Mucosa of rectum (tissue), 2 donors: Measurements from ENCODE around the gene PLD1.
"Not testable (repeated sequence)": the region's sequence is repeated elsewhere in the genome, so short reads cannot be mapped to it uniquely, and the experiment has no call there.

Source experiments
- H3K27ac ChIP-seq, 2 donors: one replicate each; pipeline ENCODE4 v1.7.0; 2013; ENCODE audit warnings: inconsistent platforms in 2 of 2, low read depth in 2 of 2, low read length in 2 of 2
- H3K27me3 ChIP-seq, 2 donors: one replicate each; pipeline ENCODE4 v1.7.0; 2013; ENCODE audit warnings: low read length in 2 of 2; ENCODE audit not compliant: control insufficient read depth in 2 of 2, insufficient read depth in 2 of 2
- H3K36me3 ChIP-seq, 2 donors: one replicate each; pipeline ENCODE4 v1.7.0; 2013; ENCODE audit warnings: low read length in 2 of 2; ENCODE audit not compliant: control insufficient read depth in 2 of 2, insufficient read depth in 2 of 2
- H3K4me1 ChIP-seq, 2 donors: one replicate each; pipeline ENCODE4 v1.7.0; 2013; ENCODE audit warnings: low read length in 2 of 2, mild to moderate bottlenecking in 1 of 2; ENCODE audit not compliant: control insufficient read depth in 2 of 2, insufficient read depth in 2 of 2
- H3K4me3 ChIP-seq, 2 donors: one replicate each; pipeline ENCODE4 v1.7.0; 2013; ENCODE audit warnings: low read length in 2 of 2
- H3K9ac ChIP-seq, 2 donors: one replicate each; pipeline ENCODE4 v1.7.0; 2013; ENCODE audit warnings: low read length in 2 of 2, low read depth in 1 of 2, mild to moderate bottlenecking in 1 of 2
- H3K9me3 ChIP-seq, 2 donors: one replicate each; pipeline ENCODE4 v1.7.0; 2013; ENCODE audit warnings: low read length in 2 of 2; ENCODE audit not compliant: control insufficient read depth in 2 of 2
- donor health status: healthy.
- donor health status: Normal muscosa, but diverticular disease.

Gene PLD1

DNA sequence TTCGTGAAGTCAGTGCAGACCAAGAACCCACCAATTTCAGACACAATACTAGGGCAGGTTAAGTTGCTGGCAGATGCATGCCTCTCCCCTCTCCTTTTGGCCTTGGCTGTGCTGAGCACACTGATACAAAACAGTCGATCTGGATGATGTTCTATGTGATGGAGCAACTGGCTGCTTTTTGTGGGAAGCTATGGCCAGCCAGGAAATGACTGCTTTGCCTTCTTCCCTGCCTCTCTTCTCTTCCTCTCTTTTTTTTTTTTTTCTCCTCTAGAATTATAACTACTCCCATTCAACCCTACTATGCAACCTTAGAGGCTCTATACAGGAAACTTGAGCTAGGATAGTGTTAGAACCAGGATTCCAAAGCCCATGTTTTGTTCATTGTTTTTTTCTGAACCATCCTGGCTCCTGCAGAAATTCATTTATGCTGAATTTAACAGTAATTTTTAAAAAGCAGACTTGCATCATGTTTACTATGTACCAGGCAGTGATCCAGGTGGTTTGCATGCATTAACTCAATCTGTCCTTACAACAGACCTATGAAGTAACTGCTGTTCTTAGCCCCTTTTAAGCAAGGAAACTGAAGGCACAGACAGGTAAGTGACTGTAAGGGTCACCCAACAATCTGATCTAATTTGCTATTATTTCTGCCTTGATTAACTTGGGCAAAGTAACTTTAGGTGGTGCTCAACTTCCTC is 62.9 kb downstream of the PLD1 start:
- Histone ChIP-seq H3K27ac (no peak overlapping the region), H3K4me1 (no peaks in the 10 kb centered on the region), H3K4me3 (no peak overlapping the region), H3K27me3 (no peaks in the 10 kb centered on the region), H3K9me3 (no peaks in the 10 kb centered on the region), H3K36me3 (no peaks in the 10 kb centered on the region), H3K9ac (no peak overlapping the region)

DNA sequence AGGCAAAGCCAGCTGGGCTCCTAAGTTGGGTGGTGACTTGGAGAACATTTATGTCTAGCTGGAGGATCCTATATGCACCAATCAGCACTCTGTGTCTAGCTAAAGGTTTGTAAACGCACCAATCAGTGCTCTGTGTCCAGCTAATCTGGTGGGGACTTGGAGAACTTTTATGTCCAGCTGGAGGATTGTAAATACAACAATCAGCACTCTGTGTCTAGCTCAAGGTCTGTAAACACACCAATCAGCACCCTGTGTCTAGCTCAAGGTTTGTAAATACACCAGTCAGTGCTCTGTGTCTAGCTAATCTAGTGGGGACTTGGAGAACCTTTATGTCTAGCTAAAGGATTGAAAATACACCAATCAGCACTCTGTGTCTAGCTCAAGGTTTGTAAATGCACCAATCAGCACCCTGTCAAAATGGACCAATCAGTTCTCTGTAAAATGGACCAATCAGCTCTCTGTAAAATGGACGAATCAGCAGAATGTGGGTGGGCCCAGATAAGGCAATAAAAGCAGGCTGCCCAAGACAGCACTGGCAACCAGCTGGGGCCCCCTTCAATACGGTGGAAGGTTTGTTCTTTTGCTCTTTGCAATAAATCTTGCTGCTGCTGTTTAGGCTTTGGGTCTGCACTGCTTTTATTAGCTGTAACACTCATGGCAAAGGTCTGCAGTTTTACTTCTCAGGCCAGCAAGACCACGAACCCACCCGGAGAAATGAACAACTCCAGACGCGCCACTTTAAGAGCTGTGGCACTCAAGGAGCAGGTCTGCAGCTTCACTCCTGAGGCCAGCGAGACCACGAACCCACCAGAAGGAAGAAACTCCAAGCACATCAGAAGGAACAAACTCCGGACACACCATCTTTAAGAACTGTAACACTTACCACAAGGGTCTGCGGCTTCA is 63.7 kb downstream of the PLD1 start:
- not testable (repeated sequence) for H3K4me1 ChIP-seq, H3K27me3 ChIP-seq, H3K9ac ChIP-seq, H3K4me3 ChIP-seq, H3K36me3 ChIP-seq, H3K9me3 ChIP-seq, H3K27ac ChIP-seq

DNA sequence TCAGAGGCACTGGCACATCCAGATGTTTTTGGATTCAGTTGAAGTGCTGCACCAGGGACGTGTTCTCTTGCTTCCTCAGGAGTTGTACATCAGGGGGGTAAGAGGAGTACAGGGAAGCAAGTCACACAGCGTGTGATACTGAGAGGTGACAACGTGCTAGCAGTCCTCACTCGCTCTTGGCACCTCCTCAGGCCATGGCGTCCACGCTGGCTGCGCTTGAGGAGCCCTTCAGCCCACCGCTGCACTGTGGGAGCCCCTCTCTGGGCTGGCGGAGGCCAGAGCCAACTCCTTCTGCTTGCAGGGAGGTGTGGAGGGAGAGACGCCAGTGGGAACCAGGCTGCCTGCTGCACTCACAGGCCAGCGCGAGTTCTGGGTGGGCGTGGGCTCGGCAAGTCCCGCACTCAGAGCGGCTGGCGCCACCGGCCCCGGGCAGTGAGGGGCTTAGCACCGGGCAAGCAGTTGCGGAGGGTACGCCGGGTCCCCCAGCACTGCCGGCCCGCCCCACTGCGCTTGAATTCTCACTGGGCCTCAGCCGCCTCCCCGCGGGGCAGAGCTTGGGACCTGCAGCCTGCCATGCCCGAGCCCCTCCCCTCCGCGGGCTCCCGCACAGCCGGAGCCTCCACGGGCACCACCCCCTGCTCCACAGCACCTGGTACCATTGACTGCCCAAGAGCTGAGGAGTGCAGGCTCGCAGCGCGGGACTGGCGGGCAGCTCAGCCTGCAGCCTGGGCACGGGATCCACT is 64.5 kb downstream of the PLD1 start:
- H3K27ac ChIP-seq = no peak overlapping the region
- no peak overlapping the region for H3K4me3 ChIP-seq
- no peak overlapping the region for H3K9ac ChIP-seq
- no peaks in the 10 kb centered on the region for H3K27me3 ChIP-seq
- H3K9me3 ChIP-seq = no peaks in the 10 kb centered on the region
- H3K36me3 ChIP-seq = no peaks in the 10 kb centered on the region
- peaks cover 0 to 3% of the 10 kb centered on the region in 2 donors for H3K4me1 ChIP-seq

DNA sequence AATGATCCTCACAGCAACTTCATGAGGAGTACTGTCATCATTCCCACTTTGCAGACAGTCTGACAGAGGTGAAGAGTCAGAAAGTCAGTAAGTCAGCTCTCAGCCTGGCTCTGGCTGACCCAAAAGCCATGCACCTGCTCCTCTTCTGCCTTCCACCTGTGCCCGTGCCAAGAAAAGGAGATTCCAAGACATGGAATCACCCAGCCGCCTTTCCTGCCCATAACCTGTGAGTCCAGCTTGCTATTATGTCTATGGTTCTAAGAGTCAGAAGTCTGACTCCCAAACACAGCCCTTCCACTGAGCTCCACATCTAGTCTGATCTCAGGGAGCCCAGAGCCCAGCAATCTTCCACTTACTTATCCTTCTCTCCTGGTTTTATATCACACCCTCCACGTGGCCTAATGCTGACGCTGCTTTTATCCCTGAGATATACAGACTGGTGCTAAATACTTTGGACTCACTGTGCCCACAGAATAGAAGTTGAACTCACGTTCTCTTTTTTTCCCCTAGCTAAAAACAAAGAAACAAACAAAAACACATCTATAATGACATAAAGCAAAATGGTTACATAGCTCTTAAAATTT is 66.0 kb downstream of the PLD1 start:
- no peak overlapping the region for H3K27ac ChIP-seq
- H3K9ac ChIP-seq = no peak overlapping the region
- no peaks in the 10 kb centered on the region for H3K9me3 ChIP-seq
- no peaks in the 10 kb centered on the region for H3K36me3 ChIP-seq
- H3K4me3 ChIP-seq = no peak overlapping the region
- no peaks in the 10 kb centered on the region for H3K27me3 ChIP-seq
- peaks cover 0 to 3% of the 10 kb centered on the region in 2 donors for H3K4me1 ChIP-seq

DNA sequence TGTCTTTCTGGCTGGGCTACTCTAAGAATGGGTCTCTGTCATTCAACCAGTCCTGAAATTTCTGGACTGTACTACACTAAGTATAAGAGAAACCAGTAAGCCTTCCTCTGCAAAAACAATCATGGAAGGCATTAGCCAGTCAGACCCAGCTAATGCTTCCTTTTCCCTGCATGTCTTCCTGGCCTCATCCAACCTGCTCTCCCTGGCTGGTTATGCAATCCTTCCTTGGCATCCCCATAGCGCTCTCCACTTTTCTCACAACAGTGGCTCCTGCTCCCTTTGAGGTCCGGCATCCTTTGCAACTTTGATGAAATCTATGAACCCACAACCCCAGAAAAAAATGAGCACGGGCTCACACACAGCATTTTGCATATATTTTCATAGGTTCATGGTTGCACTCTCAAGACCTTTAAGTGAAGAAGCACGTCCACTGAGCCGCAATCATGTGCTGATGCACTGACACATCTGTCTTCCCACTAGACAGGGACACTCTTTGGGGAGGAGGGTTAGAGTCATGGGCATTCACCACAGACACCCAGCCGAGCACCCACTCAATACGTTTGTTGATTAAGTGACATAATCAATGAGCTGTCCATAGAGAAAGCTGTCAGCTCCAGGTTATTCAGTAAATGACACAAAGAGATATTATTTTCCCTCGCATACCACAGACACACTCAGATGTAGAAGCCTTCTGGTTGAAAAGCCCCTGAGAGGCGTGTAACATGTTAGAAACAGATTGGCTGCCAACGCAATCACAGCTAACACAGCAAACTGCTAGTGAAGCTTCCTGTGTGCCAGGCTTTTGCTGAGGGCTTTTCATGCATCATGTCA is 66.7 kb downstream of the PLD1 start:
- no peak overlapping the region for H3K27ac ChIP-seq
- H3K4me1 ChIP-seq = peaks cover 0 to 3% of the 10 kb centered on the region in 2 donors
- H3K36me3 ChIP-seq = no peaks in the 10 kb centered on the region
- H3K27me3 ChIP-seq = no peaks in the 10 kb centered on the region
- no peak overlapping the region for H3K4me3 ChIP-seq
- H3K9me3 ChIP-seq = no peaks in the 10 kb centered on the region
- no peak overlapping the region for H3K9ac ChIP-seq

DNA sequence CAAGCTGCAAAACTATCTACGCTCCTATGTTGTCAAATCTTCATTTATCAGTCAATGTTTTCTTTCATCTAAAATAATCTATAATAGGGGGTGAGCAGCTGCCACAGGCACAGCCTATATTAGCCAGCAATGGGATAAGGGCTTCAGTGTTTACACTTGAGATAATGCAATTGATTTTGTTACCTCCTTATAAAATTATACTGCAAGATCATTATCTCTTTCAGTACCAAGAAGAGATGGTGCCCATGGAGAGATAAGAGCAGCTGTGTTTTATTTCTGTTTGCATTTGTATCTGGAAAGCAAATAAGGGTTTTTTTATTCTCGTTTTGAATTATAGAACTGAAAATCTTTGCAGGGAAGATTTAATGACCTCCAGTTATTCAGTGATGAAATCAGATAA is 68.9 kb downstream of the PLD1 start:
- Histone ChIP-seq H3K9ac (no peak overlapping the region), H3K9me3 (no peaks in the 10 kb centered on the region), H3K27ac (no peak overlapping the region), H3K4me1 (peaks cover 0 to 3% of the 10 kb centered on the region in 2 donors), H3K4me3 (no peak overlapping the region), H3K36me3 (peaks cover 2 to 3% of the 10 kb centered on the region in 2 donors), H3K27me3 (no peaks in the 10 kb centered on the region)

DNA sequence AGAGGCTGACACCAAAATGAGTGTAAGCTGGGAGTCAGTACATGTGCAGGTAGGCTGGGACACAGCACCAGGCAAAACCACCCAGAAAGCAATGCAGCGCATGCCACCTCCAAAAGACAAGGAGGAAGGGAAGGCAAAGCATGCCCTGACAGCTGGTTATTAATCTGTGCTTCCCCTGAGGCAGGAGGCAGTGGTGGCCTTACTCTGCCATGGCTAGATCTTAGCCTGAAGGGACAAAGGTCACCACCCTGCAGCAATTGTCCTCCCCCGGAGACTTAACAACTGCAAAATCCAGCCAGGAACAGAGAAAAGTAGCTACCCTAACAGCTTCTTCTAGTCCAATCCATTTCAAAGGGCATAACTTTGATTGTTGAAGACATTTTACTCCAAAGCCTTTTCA is 73.7 kb downstream of the PLD1 start:
- no peaks in the 10 kb centered on the region for H3K27me3 ChIP-seq
- H3K27ac ChIP-seq = no peak overlapping the region
- H3K9me3 ChIP-seq = no peaks in the 10 kb centered on the region
- H3K9ac ChIP-seq = no peak overlapping the region
- peaks cover 20 to 22% of the 10 kb centered on the region in 2 donors for H3K36me3 ChIP-seq
- peaks cover 0 to 3% of the 10 kb centered on the region in 2 donors for H3K4me1 ChIP-seq
- H3K4me3 ChIP-seq = no peak overlapping the region

DNA sequence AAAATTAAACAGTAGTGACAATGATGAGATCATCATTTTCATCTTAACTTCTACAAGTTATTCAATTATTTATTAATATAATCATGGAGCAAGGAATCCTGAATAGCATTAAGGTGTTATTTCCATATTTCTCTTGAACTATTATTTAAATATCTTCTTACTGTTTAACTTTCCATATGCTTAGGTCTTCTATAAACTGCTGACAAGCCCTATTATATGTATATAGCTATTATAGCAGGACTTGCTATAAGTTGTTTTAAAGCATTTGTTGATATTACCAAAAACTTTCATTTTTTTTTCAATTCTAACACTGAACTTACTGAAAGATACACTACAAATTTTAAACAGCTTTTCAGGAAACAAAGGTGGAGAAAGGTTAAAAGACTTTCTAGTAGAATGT is 76.7 kb downstream of the PLD1 start:
- Histone ChIP-seq H3K27ac (no peak overlapping the region), H3K4me3 (no peak overlapping the region), H3K27me3 (no peaks in the 10 kb centered on the region), H3K4me1 (no peaks in the 10 kb centered on the region), H3K36me3 (peaks cover 20 to 22% of the 10 kb centered on the region in 2 donors), H3K9me3 (no peaks in the 10 kb centered on the region), H3K9ac (no peak overlapping the region)

DNA sequence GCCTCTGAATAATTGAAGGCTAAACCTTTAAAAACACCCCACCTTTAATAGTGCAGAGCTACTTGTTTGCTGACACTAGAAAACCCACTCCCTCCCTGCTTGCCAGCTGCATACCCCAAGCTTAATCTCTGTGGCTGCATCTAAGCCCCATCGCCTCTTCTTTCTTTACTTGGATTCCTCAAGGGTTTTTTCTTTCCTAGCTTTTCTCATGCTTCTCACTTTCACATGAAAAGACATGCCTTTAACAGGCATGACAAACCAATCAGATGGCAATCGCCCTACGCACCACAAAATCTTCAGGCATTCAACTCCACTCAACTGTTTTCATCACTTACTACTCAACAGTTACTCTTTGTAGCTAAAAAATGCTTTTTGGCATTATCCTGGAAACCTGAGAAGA is 77.5 kb downstream of the PLD1 start:
- Histone ChIP-seq H3K9me3 (no peaks in the 10 kb centered on the region), H3K4me1 (no peaks in the 10 kb centered on the region), H3K27me3 (no peaks in the 10 kb centered on the region), H3K9ac (no peak overlapping the region), H3K27ac (no peak overlapping the region), H3K36me3 (peaks cover 20 to 22% of the 10 kb centered on the region in 2 donors), H3K4me3 (no peak overlapping the region)
